C4-2B (cell line): ENCODE data around the gene SIRPG.

Experiments
- ZFX ChIP-seq: fragments of 450-650 bp; IDR thresholded peaks from 2 replicates; pipeline ENCODE4 v1.6.1; 2017
- TF ChIP-seq, protein P1 (sequence below): fragments of 450-650 bp; conservative IDR thresholded peaks from 2 replicates; pipeline ENCODE4 v1.5.1; 2017; ENCODE audit warnings: mild to moderate bottlenecking

DNA sequence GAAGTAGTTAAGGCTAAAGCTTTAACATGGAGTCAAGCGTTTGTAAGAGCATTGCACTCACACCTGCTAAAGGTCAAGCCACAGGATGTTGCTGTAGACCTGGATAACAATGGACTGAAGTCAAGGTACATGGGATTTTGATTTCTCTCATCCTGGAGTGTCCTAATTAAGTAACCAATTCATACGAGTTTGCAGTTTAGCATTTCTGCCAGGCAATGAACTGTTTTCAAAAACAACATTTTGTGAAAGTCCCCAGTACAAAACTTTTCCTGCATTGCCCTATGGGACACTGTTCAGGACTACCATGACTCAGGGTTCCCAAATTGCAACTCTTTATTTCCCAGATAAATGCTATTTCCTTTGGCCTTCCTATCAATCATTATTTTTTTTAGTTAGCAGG is 20.4 kb downstream of the SIRPG start:
- TF ChIP-seq, protein P1, sequence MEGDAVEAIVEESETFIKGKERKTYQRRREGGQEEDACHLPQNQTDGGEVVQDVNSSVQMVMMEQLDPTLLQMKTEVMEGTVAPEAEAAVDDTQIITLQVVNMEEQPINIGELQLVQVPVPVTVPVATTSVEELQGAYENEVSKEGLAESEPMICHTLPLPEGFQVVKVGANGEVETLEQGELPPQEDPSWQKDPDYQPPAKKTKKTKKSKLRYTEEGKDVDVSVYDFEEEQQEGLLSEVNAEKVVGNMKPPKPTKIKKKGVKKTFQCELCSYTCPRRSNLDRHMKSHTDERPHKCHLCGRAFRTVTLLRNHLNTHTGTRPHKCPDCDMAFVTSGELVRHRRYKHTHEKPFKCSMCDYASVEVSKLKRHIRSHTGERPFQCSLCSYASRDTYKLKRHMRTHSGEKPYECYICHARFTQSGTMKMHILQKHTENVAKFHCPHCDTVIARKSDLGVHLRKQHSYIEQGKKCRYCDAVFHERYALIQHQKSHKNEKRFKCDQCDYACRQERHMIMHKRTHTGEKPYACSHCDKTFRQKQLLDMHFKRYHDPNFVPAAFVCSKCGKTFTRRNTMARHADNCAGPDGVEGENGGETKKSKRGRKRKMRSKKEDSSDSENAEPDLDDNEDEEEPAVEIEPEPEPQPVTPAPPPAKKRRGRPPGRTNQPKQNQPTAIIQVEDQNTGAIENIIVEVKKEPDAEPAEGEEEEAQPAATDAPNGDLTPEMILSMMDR = no peak
- TF ChIP-seq ZFX = no peak
